SK-N-SH (cell line): ENCODE data around the gene TUBA8.

Experiments
- GATA2 ChIP-seq: sonication (generic); formaldehyde crosslinking; IDR thresholded peaks from 2 replicates; pipeline ENCODE4 v1.5.0; 2020; ENCODE audit warnings: mild to moderate bottlenecking, missing genetic modification reagents
- RAD21 ChIP-seq: IDR thresholded peaks from 2 replicates; pipeline ENCODE4 v1.6.1; 2012; ENCODE audit warnings: mild to moderate bottlenecking, low read length
- TAF1 ChIP-seq: IDR thresholded peaks from 2 replicates; pipeline ENCODE4 v1.6.1; 2012; ENCODE audit warnings: low read depth, mild to moderate bottlenecking, low read length, moderate library complexity, borderline replicate concordance
- TF ChIP-seq, protein P1 (sequence below): fragments of 200-600 bp; sonication (generic); IDR thresholded peaks from 2 replicates; pipeline ENCODE4 v1.6.1; 2017; ENCODE audit warnings: antibody characterized with exemption, mild to moderate bottlenecking, moderate library complexity
- TF ChIP-seq, protein P2 (sequence below): IDR thresholded peaks from 2 replicates; pipeline ENCODE4; 2012

DNA sequence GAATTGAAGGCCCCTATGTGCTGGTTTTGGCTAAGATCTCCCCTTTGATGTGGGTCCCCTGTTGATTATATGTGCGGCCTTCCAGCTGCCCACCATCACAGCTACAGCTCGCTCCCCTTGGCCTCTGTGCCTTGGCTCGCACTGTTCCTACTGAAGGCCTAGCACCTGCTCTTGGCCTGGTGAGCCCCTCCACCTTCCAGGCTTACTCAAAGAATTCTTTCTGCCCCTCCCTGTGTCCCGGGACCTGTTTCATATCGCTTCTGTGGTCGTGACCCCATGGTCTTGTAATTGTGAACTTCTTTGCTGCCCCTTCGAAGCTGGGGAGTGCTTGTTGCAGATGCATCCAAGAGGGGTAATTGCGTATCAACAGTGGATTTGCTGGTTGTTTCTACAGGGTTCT lies 20.3 kb upstream of the TUBA8 start:
- TF ChIP-seq GATA2 (CRISPR knock-in tag) (no peak), TAF1 (no peak), RAD21 (no peak)
- TF ChIP-seq, protein P1, sequence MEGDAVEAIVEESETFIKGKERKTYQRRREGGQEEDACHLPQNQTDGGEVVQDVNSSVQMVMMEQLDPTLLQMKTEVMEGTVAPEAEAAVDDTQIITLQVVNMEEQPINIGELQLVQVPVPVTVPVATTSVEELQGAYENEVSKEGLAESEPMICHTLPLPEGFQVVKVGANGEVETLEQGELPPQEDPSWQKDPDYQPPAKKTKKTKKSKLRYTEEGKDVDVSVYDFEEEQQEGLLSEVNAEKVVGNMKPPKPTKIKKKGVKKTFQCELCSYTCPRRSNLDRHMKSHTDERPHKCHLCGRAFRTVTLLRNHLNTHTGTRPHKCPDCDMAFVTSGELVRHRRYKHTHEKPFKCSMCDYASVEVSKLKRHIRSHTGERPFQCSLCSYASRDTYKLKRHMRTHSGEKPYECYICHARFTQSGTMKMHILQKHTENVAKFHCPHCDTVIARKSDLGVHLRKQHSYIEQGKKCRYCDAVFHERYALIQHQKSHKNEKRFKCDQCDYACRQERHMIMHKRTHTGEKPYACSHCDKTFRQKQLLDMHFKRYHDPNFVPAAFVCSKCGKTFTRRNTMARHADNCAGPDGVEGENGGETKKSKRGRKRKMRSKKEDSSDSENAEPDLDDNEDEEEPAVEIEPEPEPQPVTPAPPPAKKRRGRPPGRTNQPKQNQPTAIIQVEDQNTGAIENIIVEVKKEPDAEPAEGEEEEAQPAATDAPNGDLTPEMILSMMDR, result no peak
- TF ChIP-seq, protein P2, sequence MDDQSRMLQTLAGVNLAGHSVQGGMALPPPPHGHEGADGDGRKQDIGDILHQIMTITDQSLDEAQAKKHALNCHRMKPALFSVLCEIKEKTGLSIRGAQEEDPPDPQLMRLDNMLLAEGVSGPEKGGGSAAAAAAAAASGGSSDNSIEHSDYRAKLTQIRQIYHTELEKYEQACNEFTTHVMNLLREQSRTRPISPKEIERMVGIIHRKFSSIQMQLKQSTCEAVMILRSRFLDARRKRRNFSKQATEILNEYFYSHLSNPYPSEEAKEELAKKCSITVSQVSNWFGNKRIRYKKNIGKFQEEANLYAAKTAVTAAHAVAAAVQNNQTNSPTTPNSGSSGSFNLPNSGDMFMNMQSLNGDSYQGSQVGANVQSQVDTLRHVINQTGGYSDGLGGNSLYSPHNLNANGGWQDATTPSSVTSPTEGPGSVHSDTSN, result no peak
